Measurements from ENCODE around the gene HAPLN1.

HAPLN1 gene

DNA sequence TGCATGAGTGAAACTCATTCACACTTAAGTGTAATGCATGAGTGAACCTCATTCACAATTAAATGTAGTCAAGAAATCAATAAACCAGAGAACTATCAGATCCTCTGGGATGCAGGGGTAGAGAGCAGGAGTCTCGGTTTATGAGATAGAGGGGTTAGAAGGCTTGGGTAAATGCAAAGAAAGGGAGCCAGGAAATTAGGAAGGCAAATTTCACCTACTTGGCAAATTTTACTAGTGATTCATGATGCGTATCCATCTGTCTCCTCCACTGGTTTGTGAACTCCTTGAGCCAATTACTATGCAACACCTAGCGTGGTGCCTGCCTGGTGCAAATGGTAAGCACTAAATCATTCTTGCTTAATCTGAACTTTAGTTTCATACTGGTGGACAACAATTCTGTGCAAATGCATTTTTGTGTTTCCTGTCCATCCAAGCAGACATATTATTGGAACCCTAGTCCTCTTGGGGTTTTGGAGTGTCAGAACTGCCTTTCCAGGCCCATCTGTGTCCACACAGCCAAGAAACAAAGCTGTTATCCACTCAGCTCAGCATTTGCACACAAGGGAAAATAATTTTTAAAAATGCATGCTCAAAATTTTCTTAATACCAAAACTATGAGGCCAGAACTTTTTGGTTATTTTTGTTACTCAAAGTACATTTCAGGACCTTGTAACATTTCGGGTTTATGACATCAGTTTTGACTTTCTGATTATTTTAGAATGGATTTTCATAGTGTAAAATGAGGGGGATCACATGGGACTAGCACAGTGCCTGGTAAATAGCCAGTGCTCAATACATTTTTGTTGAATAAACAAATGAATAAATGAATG is 5.2 kb downstream of the HAPLN1 start:
- no peak for DNase-seq

DNA sequence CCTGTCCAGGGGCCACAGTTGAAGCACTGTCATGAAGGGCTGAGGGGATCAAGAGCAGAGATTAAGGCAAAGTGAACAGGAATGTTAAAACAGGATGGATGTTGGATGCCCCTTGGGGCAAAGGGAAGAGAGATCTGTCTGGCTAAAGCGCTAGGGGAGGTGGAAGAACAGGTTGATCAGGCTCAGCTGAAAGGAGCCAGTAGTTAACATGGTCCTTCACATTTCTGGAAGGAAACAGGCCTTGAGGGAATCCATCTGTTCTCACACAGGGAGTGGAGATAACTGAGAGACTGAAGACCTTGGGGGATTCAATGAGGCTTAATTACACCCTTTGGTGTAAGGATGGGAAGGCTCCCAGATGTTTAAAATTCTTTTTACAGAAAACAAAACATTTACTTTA is 5.8 kb downstream of the HAPLN1 start:
- DNase-seq: no peak

- peak; percentile 27 for DNase-seq
These were observed 8.6 kb downstream of the HAPLN1 start for GRCh38 chr5:83711982-83712601.

DNA sequence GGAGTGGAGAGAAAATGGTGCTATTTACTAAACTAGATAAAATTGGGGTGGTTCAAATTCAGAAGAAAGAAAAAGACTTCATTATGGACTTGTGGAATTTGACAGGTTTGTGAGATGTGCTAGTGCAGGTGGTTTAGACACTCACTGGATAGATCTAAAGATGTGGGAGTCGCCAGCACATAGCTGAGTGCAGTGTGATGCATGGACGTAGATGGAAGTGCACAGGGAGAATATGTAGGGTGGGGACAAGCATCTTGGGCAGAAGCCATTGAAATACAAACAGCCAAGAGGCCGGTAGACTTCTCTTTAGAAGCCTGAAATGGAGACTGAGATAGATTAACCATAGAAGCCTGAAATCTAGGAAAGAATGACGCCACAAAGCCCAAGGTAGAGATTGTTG is 10.7 kb downstream of the HAPLN1 start:
- DNase-seq: no peak

DNA sequence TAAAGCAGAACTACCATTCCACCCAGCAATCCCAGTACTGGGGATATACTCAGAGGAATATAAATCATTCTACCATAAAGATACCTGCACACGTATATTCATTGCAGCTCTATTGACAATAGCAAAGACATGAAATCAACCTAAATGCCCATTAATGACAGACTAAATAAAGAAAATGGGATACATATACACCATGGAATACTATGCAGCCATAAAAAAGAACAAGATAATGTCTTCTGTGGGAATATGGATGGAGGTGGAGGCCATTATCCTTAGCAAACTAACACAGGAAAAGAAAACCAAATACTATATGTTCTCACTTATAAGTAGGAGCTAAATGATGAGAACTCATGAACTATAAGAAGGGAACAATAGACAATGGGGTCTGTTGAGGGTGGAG is 12.5 kb downstream of the HAPLN1 start:
- DNase-seq: no peak

GRCh38 chr5:83703059-83703458 is 17.6 kb downstream of the HAPLN1 start:
- DNase-seq: no peak

DNA sequence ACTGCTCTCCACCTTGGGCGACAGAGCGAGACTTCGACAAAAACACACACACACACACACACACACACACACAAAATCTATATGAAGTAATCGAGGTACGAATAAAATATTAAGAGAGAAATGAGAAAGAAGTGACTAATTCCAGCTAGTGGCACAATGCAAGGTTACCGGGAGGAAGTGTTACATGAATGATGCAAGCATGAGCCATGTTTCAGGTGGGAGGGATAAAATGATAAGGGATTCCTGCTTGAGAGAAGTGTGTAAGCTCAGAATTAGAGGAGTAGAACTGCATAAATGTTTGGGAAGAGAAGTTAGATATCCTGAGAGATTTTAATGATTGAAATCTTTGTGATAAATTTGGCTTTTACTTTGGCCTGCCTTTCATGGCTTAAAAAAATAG is 18.8 kb downstream of the HAPLN1 start:
- no peak for DNase-seq

DNA sequence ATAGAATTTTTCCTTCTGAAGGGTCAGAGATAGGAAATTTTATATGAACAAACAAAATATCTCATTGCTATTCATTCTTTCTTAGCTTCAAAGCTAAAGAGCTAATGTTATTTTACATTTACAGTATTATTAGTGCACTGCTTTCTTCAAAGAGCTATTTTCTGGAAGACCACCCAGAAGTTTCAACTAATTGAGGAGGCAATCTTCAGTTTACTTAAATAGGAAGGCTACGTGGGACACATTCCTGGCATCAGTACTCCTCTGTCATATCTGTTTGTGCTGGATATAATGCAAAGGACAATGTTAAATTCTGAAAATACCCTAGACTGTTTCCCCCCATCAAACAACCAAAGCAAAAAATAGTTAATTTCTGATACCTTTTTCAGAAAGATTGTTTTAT is 30.8 kb downstream of the HAPLN1 start:
- no peak for DNase-seq

DNA sequence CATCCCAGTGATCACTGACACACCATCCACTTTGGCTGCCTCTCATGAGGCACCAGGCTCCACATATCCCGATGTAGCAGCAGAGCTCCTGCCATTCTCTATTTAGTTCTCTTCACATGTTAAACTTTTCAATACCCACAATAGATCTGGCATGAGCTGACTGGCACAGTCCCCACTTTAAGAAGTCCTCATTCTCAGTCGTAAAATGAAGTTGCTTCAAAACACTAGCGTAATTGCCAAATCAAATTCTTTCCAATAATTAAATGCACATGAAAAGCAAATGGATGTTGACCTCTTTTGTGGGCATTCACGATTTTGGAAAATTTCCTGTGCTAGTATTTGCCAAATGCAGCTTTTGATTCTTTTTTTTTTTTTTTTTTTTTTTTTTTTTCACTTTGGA is 32.4 kb downstream of the HAPLN1 start:
- no peak for DNase-seq

DNA sequence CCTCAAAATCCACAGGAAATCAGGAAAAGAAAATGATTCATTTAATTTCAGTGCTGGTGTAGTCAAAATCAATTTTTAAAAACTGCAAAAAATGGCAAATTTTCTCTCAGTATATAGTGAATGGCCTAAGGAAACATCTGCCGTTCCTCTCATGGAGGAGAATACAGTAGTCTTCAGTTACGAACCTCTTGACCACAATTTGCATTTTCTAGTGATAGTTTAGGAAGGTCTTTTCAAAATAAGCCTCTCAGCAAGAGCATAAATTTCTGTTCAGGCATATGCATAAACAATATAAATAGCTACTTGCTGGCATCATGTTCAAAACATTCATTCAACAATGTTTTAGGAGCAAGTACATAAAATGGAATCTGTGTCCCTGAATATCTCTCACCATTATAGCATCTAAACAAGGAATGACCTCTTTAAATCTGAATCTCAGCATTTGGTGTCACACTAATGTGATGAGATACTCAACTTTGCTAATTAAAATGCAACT is 33.5 kb downstream of the HAPLN1 start:
- no peak for DNase-seq

- DNase-seq: no peak
These were observed 34.4 kb downstream of the HAPLN1 start for GRCh38 chr5:83686251-83686650.

DNA sequence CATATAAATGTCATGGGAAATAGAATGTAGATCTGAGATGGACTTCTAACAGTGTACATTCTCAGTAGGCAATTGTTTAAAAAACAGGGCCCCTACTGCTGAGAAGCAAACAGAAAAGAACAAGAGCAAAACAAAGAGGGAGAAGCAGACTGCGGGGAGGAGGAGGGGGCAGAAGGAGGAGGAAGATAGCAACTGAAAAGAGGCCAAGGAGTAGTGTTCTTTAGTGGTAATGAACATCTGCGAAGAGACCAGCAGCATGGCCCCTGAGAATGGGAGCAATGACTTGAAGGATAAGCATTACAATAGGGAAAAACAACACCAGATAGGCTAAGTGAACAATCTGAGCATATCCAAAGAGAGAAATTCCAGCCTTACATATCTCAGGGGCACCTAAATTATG is 36.8 kb downstream of the HAPLN1 start:
- DNase-seq: no peak

DNA sequence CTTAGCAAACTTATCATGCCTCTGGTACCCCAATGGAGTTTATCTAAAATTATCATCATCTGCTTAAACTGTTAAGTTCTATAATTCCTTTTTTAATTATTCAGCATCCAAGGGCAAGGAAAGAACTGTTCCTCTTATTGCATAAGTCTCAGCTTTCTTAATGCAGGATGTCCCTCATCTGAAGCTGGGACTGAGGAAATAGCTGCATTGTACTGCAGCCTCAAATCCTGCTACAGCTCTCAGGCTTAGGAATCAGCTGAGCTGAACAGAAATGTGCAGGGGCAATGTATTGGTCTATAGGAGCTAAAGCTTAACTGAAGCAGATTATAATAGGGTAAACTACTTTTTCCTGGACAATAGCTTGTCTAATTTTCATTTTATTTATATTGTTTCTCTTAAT is 48.0 kb downstream of the HAPLN1 start:
- no peak for DNase-seq

DNA sequence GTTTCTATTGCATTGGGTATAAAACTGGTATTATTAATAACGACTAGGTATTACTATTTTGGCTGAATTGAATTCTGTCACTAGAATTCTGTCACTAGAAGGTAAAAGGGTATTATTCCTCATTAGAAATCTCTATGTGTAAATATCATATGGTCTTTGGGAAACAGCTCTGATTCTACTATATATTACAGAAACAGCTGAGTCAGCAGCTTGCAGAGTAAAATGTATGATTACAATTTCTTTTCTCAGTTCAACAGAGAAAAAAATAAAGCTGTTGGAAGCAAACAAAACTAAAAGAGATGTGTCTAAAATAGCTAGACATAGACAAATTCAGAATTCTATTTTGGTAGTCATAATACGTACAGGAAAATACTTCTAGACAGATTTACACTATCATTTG is 48.5 kb downstream of the HAPLN1 start:
- no peak for DNase-seq

- no peak for DNase-seq
These were observed 55.0 kb downstream of the HAPLN1 start for GRCh38 chr5:83665631-83666030.

DNA sequence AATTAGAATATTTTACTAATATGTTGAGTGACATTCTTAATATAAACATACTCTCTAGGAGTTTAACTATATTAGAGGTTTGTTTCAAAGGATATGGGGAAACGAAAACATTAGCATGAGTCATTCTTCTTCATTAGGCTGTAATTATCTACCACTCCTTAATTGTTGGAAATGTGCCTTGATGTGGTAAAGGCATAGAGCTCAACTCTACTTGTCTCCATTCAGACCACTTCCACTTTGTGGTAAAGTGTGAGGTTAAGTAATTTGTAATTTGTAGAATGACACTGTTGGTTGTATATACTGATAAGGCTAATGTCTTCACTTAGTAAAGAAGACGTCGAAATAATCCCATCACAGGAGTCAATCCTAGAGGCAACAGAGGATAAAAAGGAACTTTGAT is 58.1 kb downstream of the HAPLN1 start:
- DNase-seq: no peak

DNA sequence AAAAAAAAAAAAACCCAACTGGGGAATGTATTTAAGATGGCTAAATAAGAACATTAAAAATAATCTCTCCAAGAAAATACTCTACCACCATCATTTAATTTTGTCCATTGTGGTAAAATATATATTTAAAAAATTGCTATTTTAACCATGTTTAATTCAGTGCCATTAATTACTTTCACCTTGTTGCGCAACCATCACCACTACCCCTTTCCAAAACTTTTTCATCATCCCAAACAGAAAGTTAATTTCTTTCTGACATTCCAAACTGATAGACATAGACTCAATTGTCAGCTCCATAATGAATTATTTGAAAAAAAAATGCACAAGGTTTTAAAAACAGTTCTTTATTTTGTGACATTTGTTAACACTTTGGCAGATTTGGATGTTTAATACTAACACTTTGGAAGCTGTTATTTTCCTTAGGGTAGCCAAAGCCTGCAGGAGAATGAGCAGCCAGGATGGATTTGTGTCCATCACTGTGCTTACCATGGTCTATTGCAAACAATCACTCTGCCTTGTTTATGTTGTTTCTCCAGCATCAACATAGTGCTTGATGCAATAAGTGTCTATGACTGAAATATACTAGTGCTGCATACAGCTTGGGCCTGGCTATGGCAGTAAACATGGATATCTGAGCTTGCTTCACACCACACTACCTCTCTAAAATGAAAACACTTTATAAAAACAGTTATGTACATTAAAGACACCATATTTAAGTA is 62.7 kb downstream of the HAPLN1 start:
- no peak for DNase-seq

- DNase-seq: no peak
These were observed 66.1 kb downstream of the HAPLN1 start for GRCh38 chr5:83654427-83654994.

DNA sequence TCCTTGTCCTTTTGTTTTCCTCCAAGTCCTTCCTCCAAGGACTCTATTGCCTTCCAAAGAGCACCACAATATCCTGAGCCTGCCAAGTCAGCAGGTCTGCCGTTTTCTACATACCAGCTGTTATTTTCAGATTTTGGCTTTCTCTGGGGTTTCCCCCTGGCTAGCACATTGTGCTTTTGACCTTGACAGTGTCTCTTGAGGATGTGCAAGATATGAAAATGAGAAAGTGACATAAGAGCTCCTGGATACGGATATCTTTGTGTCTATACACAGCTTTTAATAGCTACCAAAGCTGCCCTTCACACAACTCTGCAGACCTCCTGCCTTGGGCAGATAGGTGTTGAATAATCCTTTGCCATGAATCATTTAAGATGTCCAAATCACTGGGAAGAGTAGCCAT is 67.0 kb downstream of the HAPLN1 start:
- DNase-seq: no peak

- no peak for DNase-seq
These were observed 74.7 kb downstream of the HAPLN1 start for GRCh38 chr5:83645936-83646335.

- no peak for DNase-seq
These were observed 76.4 kb downstream of the HAPLN1 start for GRCh38 chr5:83644301-83644700.

- DNase-seq: no peak
These were observed 78.7 kb downstream of the HAPLN1 start for GRCh38 chr5:83641946-83642345.

DNA sequence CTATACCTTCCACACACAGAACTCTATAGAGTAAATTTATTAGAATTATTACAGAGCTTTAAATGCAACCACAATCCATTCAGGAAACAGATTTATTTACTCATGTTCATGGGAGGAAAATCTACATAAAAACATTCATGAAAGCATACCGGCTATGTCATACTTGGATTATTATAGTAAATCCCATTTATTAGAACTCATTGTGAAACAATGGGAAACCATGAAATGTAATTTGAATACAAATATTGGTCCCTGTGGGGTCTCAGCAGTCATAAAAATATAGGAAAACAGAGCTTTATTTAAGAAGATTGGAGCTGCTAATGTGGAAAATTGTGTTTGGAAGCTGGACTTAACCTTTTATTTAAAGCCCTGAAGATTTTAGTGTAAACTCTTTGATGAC is 80.7 kb downstream of the HAPLN1 start:
- no peak for DNase-seq

- no peak for DNase-seq
These were observed 84.5 kb downstream of the HAPLN1 start for GRCh38 chr5:83636156-83636555.

Measured in CD4-positive, alpha-beta T cell treated with Interleukin-17A for 4 hours (primary cell).